Progenitor cell of endocrine pancreas (in vitro differentiated cells): ENCODE data around the gene CCNG2. TPM values are rescaled to one million over a fixed set of nuclear protein-coding genes. Genes with fewer than 3 reads are reported as not detected.

Experiments used
- DNase-seq: peaks from one replicate; pipeline ENCODE4 v3.0.0; 2021; ENCODE audit warnings: low spot score; ENCODE audit not compliant: unreplicated experiment
- H3K27ac Mint-ChIP-seq: 2 replicates; pipeline ENCODE4 v1.8.0; 2021; ENCODE audit warnings: mild to moderate bottlenecking, moderate library complexity, mixed read lengths
- H3K27me3 Mint-ChIP-seq: 2 replicates; pipeline ENCODE4 v1.8.0; 2021; ENCODE audit warnings: mixed read lengths
- H3K36me3 Mint-ChIP-seq: 2 replicates; pipeline ENCODE4 v1.8.0; 2022; ENCODE audit warnings: mixed read lengths; ENCODE audit not compliant: insufficient read depth
- H3K4me1 Mint-ChIP-seq: 2 replicates; pipeline ENCODE4 v1.8.0; 2021; ENCODE audit warnings: low read depth, mixed read lengths
- H3K4me3 Mint-ChIP-seq: 2 replicates; pipeline ENCODE4 v1.8.0; 2021; ENCODE audit warnings: low read depth, mild to moderate bottlenecking, moderate library complexity, mixed read lengths
- H3K9me3 Mint-ChIP-seq: 2 replicates; pipeline ENCODE4 v1.8.0; 2021; ENCODE audit warnings: low read depth, mixed read lengths
- total RNA-seq: library from RNA; stranded (reverse); gene quantifications from 2 replicates; pipeline ENCODE4 v1.2.1, GENCODE V29; 2021
- TF ChIP-seq, protein P1 (sequence below): fragments of 200-600 bp; sonication (generic); IDR thresholded peaks from one replicate; pipeline ENCODE4 v1.5.0; 2021; ENCODE audit warnings: antibody characterized with exemption, mild to moderate bottlenecking; ENCODE audit not compliant: unreplicated experiment

CCNG2 gene
- total RNA-seq, 1 donor from 2014 or later = 89.5 TPM

DNA sequence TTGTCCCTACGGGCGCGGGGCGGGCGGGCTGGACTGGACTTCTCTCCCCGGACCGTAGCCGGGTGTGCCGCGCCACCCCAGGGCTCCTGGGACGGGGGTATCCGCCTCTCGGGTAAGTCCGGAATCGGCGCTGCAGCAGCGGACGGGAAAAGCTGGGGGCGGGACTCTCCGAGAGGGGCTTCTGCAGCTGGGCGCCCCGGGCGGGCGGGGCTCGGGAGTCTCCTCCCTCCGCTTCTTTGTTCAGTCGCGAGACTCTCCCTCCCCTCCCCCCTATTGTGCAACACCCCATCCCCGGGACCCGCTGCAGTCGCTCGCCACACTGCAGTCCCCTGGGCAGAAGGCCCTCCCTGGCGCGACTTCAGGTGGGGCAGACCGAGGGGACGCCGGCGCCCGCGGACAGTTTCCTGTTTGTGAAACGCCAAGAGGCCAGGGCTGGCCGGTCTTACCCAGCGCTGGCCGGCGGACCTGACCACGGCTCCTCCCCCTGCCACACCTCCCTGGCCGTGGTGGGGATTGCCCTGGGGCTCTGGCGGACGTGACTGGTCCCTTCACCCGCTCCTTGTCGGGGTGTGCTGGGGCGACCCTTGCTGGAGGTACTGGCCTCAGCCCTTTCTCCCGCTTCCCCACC, 966 bp downstream of the CCNG2 start:
- H3K9me3 Mint-ChIP-seq = no peaks in the 10 kb centered on the region
- peaks cover 41% of the 10 kb centered on the region for H3K4me1 Mint-ChIP-seq

DNA sequence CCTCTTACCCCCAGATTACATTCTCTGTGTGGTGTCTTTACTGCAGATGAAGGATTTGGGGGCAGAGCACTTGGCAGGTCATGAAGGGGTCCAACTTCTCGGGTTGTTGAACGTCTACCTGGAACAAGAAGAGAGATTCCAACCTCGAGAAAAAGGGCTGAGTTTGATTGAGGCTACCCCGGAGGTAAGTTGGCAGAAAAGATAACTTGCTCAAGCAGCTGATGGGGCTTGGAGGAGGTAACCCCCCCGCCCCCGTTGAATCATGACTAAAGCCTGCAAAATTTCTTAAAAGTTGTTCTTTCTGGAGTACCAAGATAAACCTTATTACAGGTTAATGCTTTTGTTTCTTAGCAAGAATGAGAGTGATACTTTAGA, 1.5 kb downstream of the CCNG2 start:
- H3K9me3 Mint-ChIP-seq = no peaks in the 10 kb centered on the region
- TF ChIP-seq, protein P1, sequence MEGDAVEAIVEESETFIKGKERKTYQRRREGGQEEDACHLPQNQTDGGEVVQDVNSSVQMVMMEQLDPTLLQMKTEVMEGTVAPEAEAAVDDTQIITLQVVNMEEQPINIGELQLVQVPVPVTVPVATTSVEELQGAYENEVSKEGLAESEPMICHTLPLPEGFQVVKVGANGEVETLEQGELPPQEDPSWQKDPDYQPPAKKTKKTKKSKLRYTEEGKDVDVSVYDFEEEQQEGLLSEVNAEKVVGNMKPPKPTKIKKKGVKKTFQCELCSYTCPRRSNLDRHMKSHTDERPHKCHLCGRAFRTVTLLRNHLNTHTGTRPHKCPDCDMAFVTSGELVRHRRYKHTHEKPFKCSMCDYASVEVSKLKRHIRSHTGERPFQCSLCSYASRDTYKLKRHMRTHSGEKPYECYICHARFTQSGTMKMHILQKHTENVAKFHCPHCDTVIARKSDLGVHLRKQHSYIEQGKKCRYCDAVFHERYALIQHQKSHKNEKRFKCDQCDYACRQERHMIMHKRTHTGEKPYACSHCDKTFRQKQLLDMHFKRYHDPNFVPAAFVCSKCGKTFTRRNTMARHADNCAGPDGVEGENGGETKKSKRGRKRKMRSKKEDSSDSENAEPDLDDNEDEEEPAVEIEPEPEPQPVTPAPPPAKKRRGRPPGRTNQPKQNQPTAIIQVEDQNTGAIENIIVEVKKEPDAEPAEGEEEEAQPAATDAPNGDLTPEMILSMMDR = no peak
- H3K36me3 Mint-ChIP-seq = peaks cover 27% of the 10 kb centered on the region
- no peaks in the 10 kb centered on the region for H3K27me3 Mint-ChIP-seq
- peaks cover 46% of the 10 kb centered on the region for H3K4me1 Mint-ChIP-seq
- H3K27ac Mint-ChIP-seq = peak overlapping the region; percentile 96
- peak overlapping the region; percentile 100 for H3K4me3 Mint-ChIP-seq
- DNase-seq = no peak

More for the DNA sequence above, 966 bp downstream of the CCNG2 start:
- TF ChIP-seq, protein P1 = no peak
- peaks cover 22% of the 10 kb centered on the region for H3K36me3 Mint-ChIP-seq
- H3K4me3 Mint-ChIP-seq = peak overlapping the region; percentile 100
- DNase-seq = peak; percentile 83
- H3K27ac Mint-ChIP-seq = peak overlapping the region; percentile 96
- H3K27me3 Mint-ChIP-seq = no peaks in the 10 kb centered on the region

DNA sequence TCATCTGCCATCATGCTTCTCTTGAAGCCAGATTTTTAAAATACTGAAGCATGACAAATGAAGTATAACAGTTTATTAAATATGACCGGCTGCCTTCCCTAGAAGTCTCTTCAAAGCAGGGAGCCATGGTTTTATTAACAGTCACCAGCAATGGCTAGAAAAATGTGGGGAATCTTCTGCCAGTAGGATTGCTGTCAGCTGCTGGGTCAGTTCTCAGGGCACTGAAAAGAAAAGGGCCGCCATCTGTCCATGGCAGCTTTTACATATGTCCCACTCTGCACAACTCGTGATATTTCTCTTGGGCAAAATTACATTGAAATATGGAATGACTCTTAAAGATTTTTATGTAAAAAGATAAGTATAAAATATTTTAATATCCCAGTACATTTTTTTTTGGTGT, 2.8 kb downstream of the CCNG2 start:
- Mint-ChIP-seq H3K9me3 (no peaks in the 10 kb centered on the region), H3K27me3 (no peaks in the 10 kb centered on the region), H3K27ac (peak overlapping the region; percentile 16), H3K36me3 (peaks cover 38% of the 10 kb centered on the region), H3K4me3 (peak overlapping the region; percentile 100), H3K4me1 (peaks cover 47% of the 10 kb centered on the region)
- DNase-seq = no peak
- TF ChIP-seq, protein P1 = no peak

DNA sequence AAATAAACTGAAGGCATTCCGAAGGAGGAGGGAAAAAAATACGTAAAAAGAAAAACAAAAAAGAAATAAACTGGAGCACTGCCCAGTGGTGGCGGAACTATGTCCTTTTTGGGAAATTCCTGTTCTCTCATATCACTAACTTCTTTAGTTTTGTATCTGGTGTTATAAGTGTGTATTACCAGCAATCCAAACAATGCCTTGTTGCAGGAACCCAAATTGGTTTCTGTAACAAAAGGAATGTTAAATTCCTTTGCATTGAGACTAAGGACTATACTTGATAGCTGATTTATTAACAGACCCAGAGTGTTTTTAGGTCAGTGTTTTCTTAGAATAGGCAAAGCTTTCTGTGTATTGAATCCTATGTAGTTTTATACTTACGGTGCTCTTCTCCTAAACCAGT, 6.6 kb downstream of the CCNG2 start:
- Mint-ChIP-seq H3K9me3 (no peaks in the 10 kb centered on the region), H3K27me3 (no peaks in the 10 kb centered on the region), H3K36me3 (peaks cover 56% of the 10 kb centered on the region), H3K4me3 (peak overlapping the region; percentile 11), H3K4me1 (peaks cover 49% of the 10 kb centered on the region), H3K27ac (no peak overlapping the region)
- DNase-seq = no peak
- TF ChIP-seq, protein P1 = no peak

DNA sequence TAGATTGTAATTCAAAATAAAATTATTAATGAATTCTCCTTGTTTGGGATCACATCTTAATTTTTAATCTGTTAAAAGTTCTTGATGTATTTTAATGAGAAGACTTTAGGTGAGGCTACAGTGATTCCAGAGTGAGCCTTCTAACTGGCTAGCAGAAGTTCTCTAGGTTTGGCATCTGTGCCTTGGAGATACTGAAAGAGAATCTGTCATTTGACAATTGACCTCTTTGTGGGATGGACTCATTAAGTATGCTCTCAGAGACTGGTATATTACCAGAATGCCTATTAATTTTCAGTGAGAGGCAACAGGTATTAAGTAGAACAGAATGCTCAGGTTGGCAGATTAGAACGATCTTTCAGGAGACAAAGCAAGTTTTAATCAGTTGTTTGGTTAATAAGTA, 10.2 kb downstream of the CCNG2 start:
- TF ChIP-seq, protein P1 = no peak
- H3K27me3 Mint-ChIP-seq = no peaks in the 10 kb centered on the region
- H3K36me3 Mint-ChIP-seq = peaks cover 66% of the 10 kb centered on the region
- no peak for DNase-seq
- no peak overlapping the region for H3K27ac Mint-ChIP-seq
- no peak overlapping the region for H3K4me3 Mint-ChIP-seq
- H3K4me1 Mint-ChIP-seq = peaks cover 60% of the 10 kb centered on the region
- H3K9me3 Mint-ChIP-seq = peaks cover 3% of the 10 kb centered on the region
